Upper lobe of left lung (tissue), 4 donors: ENCODE results near the gene DENND1A.

Experiments
- CTCF ChIP-seq, 6 experiments: fragments of 450-650 bp in 4 of 6; fragments of 200-600 bp in 2 of 6; sonication (generic) in 2 of 6; IDR thresholded peaks; one replicate each; pipeline ENCODE4 v1.5.1; 2016 to 2019; ENCODE audit warnings: antibody characterized with exemption in 6 of 6
- EP300 ChIP-seq, 4 donors: sonication (generic); formaldehyde crosslinking; IDR thresholded peaks; one replicate each; pipeline ENCODE4 v1.5.1; 2017; ENCODE audit warnings: antibody characterized with exemption in 4 of 4, control low read depth in 2 of 4
- POLR2A ChIP-seq, 4 donors: fragments of 450-650 bp; IDR thresholded peaks; one replicate each; pipeline ENCODE4 v1.5.1; 2016 to 2017; ENCODE audit warnings: antibody characterized with exemption in 4 of 4, mild to moderate bottlenecking in 2 of 4

DNA sequence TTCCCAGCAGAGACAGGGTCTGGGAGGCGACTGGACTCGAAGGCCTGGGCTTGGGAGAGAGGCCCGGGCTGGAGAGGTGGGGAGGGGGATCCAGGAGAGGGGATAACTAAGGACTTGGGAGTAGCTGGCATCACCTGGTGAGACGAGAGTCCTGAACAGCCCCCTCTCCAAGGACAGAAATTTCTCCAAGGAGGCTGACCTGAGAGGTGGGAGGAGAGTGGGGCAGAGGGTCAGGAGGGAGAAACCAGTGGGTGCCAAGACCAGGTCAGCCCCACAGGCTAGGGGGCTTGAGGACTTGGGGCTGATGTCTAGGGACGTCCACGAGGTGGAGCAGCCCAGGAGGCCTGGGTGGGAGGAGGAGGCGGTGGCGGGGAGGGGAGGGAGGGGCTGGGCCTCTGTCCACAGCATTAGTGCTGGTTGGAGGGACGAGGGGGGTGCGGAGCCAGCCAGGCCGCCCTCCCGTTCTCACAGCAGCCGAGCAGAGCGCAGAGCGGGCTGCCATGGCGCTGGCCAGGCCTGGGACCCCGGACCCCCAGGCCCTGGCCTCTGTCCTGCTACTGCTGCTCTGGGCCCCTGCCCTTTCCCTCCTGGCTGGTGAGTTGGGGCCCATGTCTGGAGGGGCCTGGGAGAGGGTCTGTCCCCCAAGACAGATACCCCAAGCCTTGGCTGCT, 574.0 kb downstream of the DENND1A start, which contains the start of gene CRB2:
- TF ChIP-seq EP300 (IDR thresholded peaks at IDR 0.05) (no peak), POLR2A (IDR thresholded peaks at IDR 0.05) (no peak), CTCF (IDR thresholded peaks at IDR 0.05) (no peak)
